Right forelimb (tissue), 1 donor: ENCODE results near the gene CLN5.
"Not testable (repeated sequence)": the region's sequence is repeated elsewhere in the genome, so short reads cannot be mapped to it uniquely, and the experiment has no call there.

Experiments
- DNase-seq: peaks from one replicate; pipeline ENCODE4 v3.0.0-alpha.2; 2018

CLN5 gene

GRCh38 chr13:76976490-76976889, 15.4 kb upstream of the CLN5 start:
- no peak for DNase-seq

GRCh38 chr13:76976929-76977328, 15.0 kb upstream of the CLN5 start:
- DNase-seq, result no peak

GRCh38 chr13:76980075-76980718, 11.7 kb upstream of the CLN5 start:
- peak; percentile 89 for DNase-seq

- no peak for DNase-seq
These were observed 9.8 kb upstream of the CLN5 start for GRCh38 chr13:76982061-76982460.

- DNase-seq, result no peak
These were observed 8.2 kb upstream of the CLN5 start for GRCh38 chr13:76983676-76984075.

- no peak for DNase-seq
These were observed 467 bp upstream of the CLN5 start for GRCh38 chr13:76991432-76991795.

- peak; percentile 56 for DNase-seq
These were observed 694 bp downstream of the CLN5 start for GRCh38 chr13:76992548-76993001.

- DNase-seq, result no peak
These were observed 1.1 kb downstream of the CLN5 start for GRCh38 chr13:76993021-76993420.

GRCh38 chr13:76993473-76993872, 1.6 kb downstream of the CLN5 start:
- no peak for DNase-seq

- DNase-seq, result no peak
These were observed 2.4 kb downstream of the CLN5 start for GRCh38 chr13:76994281-76994680.

- DNase-seq, result no peak
These were observed 8.6 kb downstream of the CLN5 start for GRCh38 chr13:77000475-77000874.

GRCh38 chr13:77001540-77001939, 9.7 kb downstream of the CLN5 start:
- DNase-seq, result no peak

- no peak for DNase-seq
These were observed 10.2 kb downstream of the CLN5 start for GRCh38 chr13:77001963-77002587.

- no peak for DNase-seq
These were observed 10.8 kb downstream of the CLN5 start for GRCh38 chr13:77002590-77003190.

- not testable (repeated sequence) for DNase-seq
These were observed 16.5 kb downstream of the CLN5 start for GRCh38 chr13:77008337-77008736.

GRCh38 chr13:77009011-77009410, 17.1 kb downstream of the CLN5 start:
- DNase-seq, result no peak

GRCh38 chr13:77009719-77010118, 17.8 kb downstream of the CLN5 start:
- not testable (repeated sequence) for DNase-seq

- no peak for DNase-seq
These were observed 22.1 kb downstream of the CLN5 start for GRCh38 chr13:77013853-77014542.

GRCh38 chr13:77014906-77015685, 23.2 kb downstream of the CLN5 start:
- DNase-seq, result no peak

GRCh38 chr13:77016251-77016812, 24.5 kb downstream of the CLN5 start:
- DNase-seq, result no peak

- no peak for DNase-seq
These were observed 25.2 kb downstream of the CLN5 start for GRCh38 chr13:77016888-77017623.

GRCh38 chr13:77019756-77020155, 27.9 kb downstream of the CLN5 start:
- DNase-seq, result no peak
